A673 (cell line): ENCODE results near the gene RMRP.
"Not testable (repeated sequence)": the region's sequence is repeated elsewhere in the genome, so short reads cannot be mapped to it uniquely, and the experiment has no call there.

Source experiments
- EZH2 ChIP-seq: fragments of 200-600 bp; sonication (generic); IDR thresholded peaks from 2 replicates; pipeline ENCODE4 v1.6.1; 2017; ENCODE audit warnings: borderline replicate concordance, low read depth, mild to moderate bottlenecking, mixed read lengths, antibody characterized with exemption, low read length; ENCODE audit not compliant: poor library complexity, severe bottlenecking
- TF ChIP-seq, protein P1 (sequence below): fragments of 300-800, 200-600 bp; sonication (generic); conservative IDR thresholded peaks from 2 replicates; pipeline ENCODE4 v1.5.1; 2017; ENCODE audit warnings: low read depth, mild to moderate bottlenecking, antibody characterized with exemption, low read length, moderate library complexity, mixed read lengths

DNA sequence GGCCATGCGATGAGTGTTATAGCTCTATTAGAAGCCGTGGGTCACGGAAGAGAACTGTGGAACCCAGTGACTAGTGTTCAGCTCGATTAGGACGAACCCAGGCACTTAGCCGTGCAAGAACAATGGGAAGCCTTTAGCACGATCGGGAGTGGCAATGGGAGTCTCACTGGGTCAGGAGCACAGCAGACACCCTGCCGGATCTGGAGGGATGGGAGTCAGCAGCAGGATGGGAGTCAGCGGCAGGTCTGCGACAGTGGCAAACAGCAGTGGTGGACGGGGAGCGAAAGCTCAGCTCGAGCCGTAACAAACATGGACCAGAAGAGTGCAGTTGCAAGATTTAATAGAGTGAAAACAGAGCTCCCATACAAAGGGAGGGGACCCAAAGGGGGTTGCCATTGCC, 17.4 kb downstream of the RMRP start:
- TF ChIP-seq, protein P1, sequence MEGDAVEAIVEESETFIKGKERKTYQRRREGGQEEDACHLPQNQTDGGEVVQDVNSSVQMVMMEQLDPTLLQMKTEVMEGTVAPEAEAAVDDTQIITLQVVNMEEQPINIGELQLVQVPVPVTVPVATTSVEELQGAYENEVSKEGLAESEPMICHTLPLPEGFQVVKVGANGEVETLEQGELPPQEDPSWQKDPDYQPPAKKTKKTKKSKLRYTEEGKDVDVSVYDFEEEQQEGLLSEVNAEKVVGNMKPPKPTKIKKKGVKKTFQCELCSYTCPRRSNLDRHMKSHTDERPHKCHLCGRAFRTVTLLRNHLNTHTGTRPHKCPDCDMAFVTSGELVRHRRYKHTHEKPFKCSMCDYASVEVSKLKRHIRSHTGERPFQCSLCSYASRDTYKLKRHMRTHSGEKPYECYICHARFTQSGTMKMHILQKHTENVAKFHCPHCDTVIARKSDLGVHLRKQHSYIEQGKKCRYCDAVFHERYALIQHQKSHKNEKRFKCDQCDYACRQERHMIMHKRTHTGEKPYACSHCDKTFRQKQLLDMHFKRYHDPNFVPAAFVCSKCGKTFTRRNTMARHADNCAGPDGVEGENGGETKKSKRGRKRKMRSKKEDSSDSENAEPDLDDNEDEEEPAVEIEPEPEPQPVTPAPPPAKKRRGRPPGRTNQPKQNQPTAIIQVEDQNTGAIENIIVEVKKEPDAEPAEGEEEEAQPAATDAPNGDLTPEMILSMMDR = not testable (repeated sequence)
- not testable (repeated sequence) for TF ChIP-seq EZH2
